Right lobe of liver (tissue), 6 donors: ENCODE data around the gene DIPK2A. TPM values are rescaled to one million over a fixed set of nuclear protein-coding genes. Genes with fewer than 3 reads are reported as not detected.

Experiments used
- ATAC-seq, 4 donors: fragments of 200-7000 bp; cut with Tn5 transposase; one replicate each; pipeline ENCODE4 v1.9.1; 2020; ENCODE audit warnings: mild to moderate bottlenecking in 4 of 4, moderate library complexity in 4 of 4
- DNase-seq, 3 donors: peaks; one replicate each; pipeline ENCODE4 v3.0.0-alpha.2; 2020
- H3K27ac ChIP-seq, 3 donors: fragments of 200-600 bp; one replicate each; pipeline ENCODE4 v1.8.0; 2022
- H3K27me3 ChIP-seq, 2 donors: fragments of 200-600 bp; one replicate each; pipeline ENCODE4 v1.8.0; 2022
- H3K36me3 ChIP-seq, 4 donors: fragments of 200-600 bp; sonication (generic) in 1 of 4; one replicate each; pipeline versions ENCODE4 v1.5.1 to v1.8.0; 2017 to 2022; ENCODE audit warnings: control low read depth in 1 of 4
- H3K4me1 ChIP-seq, 4 donors: fragments of 200-600 bp; sonication (generic) in 1 of 4; one replicate each; pipeline versions ENCODE4 v1.5.1 to v1.8.0; 2017 to 2022; ENCODE audit warnings: control low read depth in 1 of 4
- H3K4me3 ChIP-seq, 3 donors: fragments of 200-600 bp; one replicate each; pipeline ENCODE4 v1.8.0; 2022
- H3K9me3 ChIP-seq, 4 donors: fragments of 200-600 bp; sonication (generic) in 1 of 4; one replicate each; pipeline versions ENCODE4 v1.5.1 to v1.8.0; 2017 to 2022; ENCODE audit warnings: control low read depth in 1 of 4
- CTCF ChIP-seq, 4 donors: fragments of 200-600 bp in 3 of 4; fragments of 450-650 bp in 1 of 4; IDR thresholded peaks; one replicate each; pipeline versions ENCODE4 v1.5.1 to v1.8.0; 2016 to 2022; ENCODE audit warnings: antibody characterized with exemption in 4 of 4, mild to moderate bottlenecking in 2 of 4
- POLR2A ChIP-seq: fragments of 450-650 bp; IDR thresholded peaks from one replicate; pipeline ENCODE4 v1.6.1; 2017; ENCODE audit warnings: antibody characterized with exemption, mild to moderate bottlenecking
- WGBS: methylation state at CpG from one replicate; pipeline ENCODE4 v1.1.6; 2018; ENCODE audit warnings: low coverage, low lambda C conversion rate; ENCODE audit not compliant: insufficient coverage; ENCODE audit errors: missing lambda C conversion rate; 5-methylcytosine and 5-hydroxymethylcytosine counted together
- intact Hi-C, 2 donors: fragments of 100-400 bp; cut with DNase I; formaldehyde crosslinking; loops; one replicate each; pipeline versions ENCODE4 v1.11.2 to v1.14.1; 2022
- long read RNA-seq: library from polyadenylated mRNA; unstranded; transcript quantifications from one replicate; pipeline ENCODE4 v2.0.0, GENCODE V29; 2019
- total RNA-seq, 6 experiments: library from RNA; depleted of rRNA in 2 of 6; stranded (reverse); fragments of >200 nt in 2 of 6; fragmentation: NEBNext Ultra II Directional in 3 of 6; extraction: Animal tissue kit (Norgen Biotek cat#: 25700) in 3 of 6; gene quantifications; one replicate each; pipeline versions ENCODE4 v1.1.0 to v1.2.4, GENCODE V29; 2016 to 2023
- donor health status: DM: no; HTN: yes; CAD: no.
- donor health status: DM: no; HTN: no; CAD: no.
- donor health status: DM: no; HTN: no; CAD: no.
- donor health status: DM: no; HTN: yes; CAD: no.
- donor health status: DM: no; HTN: yes; CAD: no.

DIPK2A gene
- 10 to 100 TPM in 5 of 6 experiments, 1 to 10 TPM in 1; 5.4 to 16.6 (median 14.5) TPM for total RNA-seq
- long read RNA-seq, full-length matches to known transcripts, result 1 of 3 reads
- long read RNA-seq, partial matches to known transcripts, result 0 of 3 reads
- long read RNA-seq, other reads (novel, unspliced or antisense), result 2 of 3 reads

- DNase-seq (peak; percentile 96 to 98 (median 97)), ATAC-seq (peak; percentile 80 to 87 (median 82))
- H3K27me3 ChIP-seq, result no peaks in the 10 kb centered on the region
- no peaks in the 10 kb centered on the region for H3K36me3 ChIP-seq
- 0% methylated on average over 19 of the region's 71 CpGs for WGBS
- H3K4me3 ChIP-seq, result peak within 1 kb of the TSS; percentile 70 to 89 (median 87)
- H3K9me3 ChIP-seq, result no peaks in the 10 kb centered on the region
- TF ChIP-seq CTCF (IDR thresholded peaks at IDR 0.05) (no peak), POLR2A (peak; percentile 95)
- intact Hi-C loops, result no loop called here
- peak within 1 kb of the TSS; percentile 95 to 99 (median 98) for H3K27ac ChIP-seq
- H3K4me1 ChIP-seq, result peaks cover 0 to 23% (median 4%) of the 10 kb centered on the region in 4 donors
These were observed at the start of gene DIPK2A for GRCh38 chr3:143971359-143972154. Gene DIPK2A (plus strand): TSS chr3:143971823. CDS start chr3:143972333, 510 bp downstream.

GRCh38 chr3:143924522-143925285 is 46.9 kb upstream of the DIPK2A start:
- intact Hi-C loops, result no loop called here
- DNase-seq (no peak), ATAC-seq (no peak)
- no peaks in the 10 kb centered on the region for H3K4me1 ChIP-seq
- H3K27ac ChIP-seq, result no peak overlapping the region
- no peaks in the 10 kb centered on the region for H3K27me3 ChIP-seq
- H3K36me3 ChIP-seq, result no peaks in the 10 kb centered on the region
- TF ChIP-seq CTCF (IDR thresholded peaks at IDR 0.05) (no peak), POLR2A (no peak)
- 61% methylated on average over 7 of the region's 9 CpGs for WGBS
- H3K9me3 ChIP-seq, result no peaks in the 10 kb centered on the region
- H3K4me3 ChIP-seq, result no peak overlapping the region

GRCh38 chr3:143928056-143928455 is 43.6 kb upstream of the DIPK2A start:
- Histone ChIP-seq H3K27me3 (no peaks in the 10 kb centered on the region), H3K4me1 (no peaks in the 10 kb centered on the region), H3K4me3 (no peak overlapping the region), H3K9me3 (no peaks in the 10 kb centered on the region), H3K27ac (no peak overlapping the region), H3K36me3 (no peaks in the 10 kb centered on the region)
- no peak for ATAC-seq
- 47% methylated on average over 1 of the region's 1 CpG for WGBS
- no peak for DNase-seq
- intact Hi-C loops, result no loop called here
- TF ChIP-seq POLR2A, result no peak
- no peak for TF ChIP-seq CTCF (IDR thresholded peaks at IDR 0.05)

GRCh38 chr3:143928541-143929255 is 42.9 kb upstream of the DIPK2A start:
- ATAC-seq (no peak), DNase-seq (no peak)
- intact Hi-C loops, result no loop called here
- TF ChIP-seq POLR2A (no peak), CTCF (IDR thresholded peaks at IDR 0.05) (no peak)
- no peaks in the 10 kb centered on the region for H3K9me3 ChIP-seq
- 46% methylated on average over 3 of the region's 3 CpGs for WGBS
- H3K27me3 ChIP-seq, result no peaks in the 10 kb centered on the region
- H3K27ac ChIP-seq, result no peak overlapping the region
- H3K36me3 ChIP-seq, result no peaks in the 10 kb centered on the region
- no peaks in the 10 kb centered on the region for H3K4me1 ChIP-seq
- no peak overlapping the region for H3K4me3 ChIP-seq
